GM21576 (cell line): Measurements from ENCODE around the gene NUP43.
"Not testable (repeated sequence)": the region's sequence is repeated elsewhere in the genome, so short reads cannot be mapped to it uniquely, and the experiment has no call there.

Source experiments
- ATAC-seq: cut with Tn5 transposase; IDR thresholded peaks from one replicate; pipeline ENCODE4 v1.9.1; 2021; ENCODE audit warnings: mild to moderate bottlenecking, moderate library complexity; ENCODE audit not compliant: unreplicated experiment

Gene NUP43

DNA sequence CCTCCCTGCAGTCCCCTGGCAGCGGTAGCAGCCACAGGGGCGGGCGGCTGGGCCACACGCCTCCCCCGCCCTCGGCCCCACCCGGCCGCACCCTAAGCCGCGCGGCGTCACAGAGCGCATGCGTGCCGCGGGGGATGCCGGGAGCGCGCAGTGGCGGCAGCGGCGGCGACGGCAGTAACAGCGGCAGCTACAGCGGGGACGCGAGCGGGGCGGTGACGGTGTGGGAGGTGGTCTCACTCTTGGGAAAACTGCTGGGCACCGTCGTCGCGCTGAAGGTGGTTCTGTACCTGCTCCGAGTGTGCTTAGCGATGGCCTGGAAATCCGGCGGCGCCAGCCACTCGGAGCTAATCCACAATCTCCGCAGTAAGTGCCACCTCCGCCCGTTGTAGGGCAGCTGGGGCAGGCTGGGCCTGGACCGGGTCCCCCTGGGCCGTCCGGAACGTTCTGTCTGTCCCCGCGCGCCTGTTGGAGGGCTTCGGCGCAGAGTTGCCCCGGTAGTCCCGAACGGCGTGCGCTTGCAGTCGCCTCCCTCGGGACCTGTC, 3.3 kb upstream of the NUP43 start, which contains the start of gene PCMT1:
TSS of gene PCMT1 (plus strand) at position 148 of the 542 bp plus-strand sequence. CDS start at position 309, 161 bp downstream.
- ATAC-seq = peak; percentile 79

DNA sequence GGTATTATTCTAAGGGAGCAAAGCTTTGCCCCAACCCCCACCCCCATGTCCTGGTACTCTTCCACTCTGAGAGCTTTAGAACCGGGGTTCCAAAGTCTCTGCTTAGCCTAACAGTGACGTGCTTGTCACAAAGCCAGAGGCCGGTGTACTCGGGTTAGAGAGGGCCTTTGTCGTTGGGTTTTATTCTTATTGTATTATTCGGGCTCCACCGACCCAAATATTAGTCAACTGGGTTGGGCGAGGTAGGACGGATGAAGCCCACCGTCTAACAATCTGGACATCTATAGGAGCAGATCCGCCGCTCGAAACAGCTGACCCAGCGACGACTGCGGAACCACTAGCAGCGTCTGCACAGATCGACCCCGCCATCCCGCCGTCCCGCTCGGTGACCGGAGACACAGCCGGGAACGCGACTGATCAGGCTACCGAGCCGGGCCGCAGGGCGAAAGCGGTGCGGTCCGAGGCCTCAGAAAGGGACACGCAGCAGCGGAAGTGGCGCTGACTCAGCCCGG, 2.8 kb upstream of the NUP43 start:
- ATAC-seq = not testable (repeated sequence)

DNA sequence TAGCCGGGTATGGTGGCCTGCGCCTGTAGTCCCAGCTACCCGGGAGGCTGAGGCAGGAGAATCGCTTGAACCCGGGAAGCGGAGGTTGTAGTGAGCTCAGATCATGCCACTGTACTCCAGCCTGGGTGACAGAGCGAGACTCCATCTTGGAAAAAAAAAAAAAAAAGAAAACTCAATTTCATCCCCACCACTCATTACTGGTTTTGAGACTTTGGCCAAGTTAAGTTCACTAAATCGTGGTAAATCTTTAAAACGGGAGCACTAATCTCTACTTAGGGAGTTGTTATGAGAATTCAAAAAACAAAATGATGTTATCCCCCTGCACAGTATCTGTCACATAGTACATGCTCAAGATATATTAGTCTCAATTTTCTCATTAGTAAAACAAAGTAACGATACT, 1.1 kb downstream of the NUP43 start:
- not testable (repeated sequence) for ATAC-seq

DNA sequence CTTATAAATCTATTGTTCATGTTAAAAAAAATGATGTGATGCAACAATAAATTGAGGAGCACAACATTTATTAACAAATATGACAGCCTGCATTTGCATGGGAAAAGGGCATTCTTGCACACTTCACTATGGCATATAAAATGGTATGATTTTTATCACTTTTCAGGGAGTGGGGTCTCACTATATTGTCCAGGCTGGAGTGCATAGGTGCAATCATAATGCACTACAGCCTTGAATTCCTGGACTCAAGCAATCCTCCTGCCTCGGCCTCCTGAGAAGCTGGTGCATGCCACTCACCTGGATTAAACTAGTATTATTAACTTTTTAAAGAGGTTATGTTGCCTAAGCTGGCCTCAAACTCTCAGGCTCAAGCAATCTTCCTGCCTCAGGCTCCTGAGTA, 11.4 kb downstream of the NUP43 start:
- no peak for ATAC-seq

DNA sequence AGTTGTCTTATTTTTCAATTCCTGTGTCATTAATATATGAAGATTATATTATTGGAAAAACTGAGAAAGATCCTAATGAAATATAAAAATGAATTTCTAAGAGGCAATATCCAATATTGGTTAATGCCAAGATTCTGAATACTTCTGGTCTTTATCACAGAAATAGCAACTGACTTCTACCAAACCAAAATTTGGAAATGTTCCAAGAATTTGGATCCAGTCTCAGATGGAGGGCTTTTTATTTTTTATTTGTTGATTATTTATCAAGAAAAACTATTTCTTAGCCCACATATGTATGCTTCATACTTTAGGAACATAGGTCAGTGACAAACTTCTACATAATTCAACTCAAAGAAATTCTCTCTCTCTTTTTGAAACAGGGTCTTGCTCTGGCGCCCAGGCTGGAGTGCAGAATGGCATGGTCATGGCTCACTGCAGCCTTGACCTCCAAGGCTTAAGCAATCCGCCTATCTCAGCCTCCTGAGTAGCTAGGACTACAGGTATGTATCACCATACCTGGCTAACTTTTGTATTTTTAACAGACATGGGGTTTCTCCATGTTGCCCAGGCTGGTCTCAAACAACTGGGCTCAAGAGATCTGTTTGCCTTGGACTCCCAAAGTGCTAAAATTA, 13.1 kb downstream of the NUP43 start:
- no peak for ATAC-seq

DNA sequence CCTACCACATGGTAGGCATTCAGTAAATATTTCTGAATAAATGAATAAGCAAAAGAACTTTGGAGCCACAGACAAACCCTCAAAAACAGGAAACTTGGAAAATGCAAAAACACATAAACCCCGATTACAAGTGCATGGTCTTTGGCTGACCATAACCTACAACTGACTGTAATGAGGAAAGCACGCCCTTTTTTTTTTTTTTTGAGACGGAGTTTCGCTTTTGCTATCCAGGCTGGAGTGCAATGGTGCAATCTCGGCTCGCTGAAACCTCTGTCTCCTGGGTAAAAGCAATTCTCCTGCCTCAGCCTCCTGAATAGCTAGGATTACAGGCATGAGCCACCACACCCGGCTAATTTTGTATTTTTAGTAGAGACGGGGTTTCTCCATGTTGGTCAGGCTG, 16.5 kb downstream of the NUP43 start:
- no peak for ATAC-seq

DNA sequence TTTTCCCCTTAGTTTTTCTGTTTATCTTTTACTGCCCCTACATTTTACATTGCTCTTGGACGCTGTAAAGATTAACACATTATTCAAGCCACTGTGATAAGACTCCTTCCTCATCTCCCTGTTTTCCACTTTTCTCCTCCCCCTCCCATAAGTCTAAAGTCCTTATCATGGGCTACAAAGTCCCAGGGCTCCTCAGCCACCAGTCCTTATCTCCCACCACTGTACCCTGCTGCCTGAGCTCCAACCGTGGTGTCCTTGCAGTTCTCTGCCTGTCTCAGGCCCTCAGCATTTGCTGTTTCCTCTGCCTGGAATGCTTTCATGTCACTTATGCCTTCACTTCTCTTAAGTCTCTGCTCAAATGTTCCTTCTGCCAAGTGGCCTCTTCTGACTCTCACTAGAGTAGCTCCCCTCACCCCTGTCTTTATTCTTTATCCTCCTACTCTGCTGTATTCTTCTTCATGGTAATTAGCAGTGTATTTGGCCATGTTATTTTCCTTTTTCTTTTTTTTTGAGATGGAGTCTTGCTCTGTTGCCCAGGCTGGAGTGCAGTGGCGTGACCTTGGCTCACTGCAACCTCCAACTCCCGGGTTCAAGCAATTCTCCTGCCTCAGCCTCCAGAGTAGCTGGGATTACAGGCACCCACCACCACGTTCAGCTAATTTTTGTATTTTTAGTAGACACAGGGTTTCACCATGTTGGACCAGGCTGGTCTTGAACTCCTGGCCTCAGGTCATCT, 17.7 kb downstream of the NUP43 start:
- ATAC-seq = no peak

DNA sequence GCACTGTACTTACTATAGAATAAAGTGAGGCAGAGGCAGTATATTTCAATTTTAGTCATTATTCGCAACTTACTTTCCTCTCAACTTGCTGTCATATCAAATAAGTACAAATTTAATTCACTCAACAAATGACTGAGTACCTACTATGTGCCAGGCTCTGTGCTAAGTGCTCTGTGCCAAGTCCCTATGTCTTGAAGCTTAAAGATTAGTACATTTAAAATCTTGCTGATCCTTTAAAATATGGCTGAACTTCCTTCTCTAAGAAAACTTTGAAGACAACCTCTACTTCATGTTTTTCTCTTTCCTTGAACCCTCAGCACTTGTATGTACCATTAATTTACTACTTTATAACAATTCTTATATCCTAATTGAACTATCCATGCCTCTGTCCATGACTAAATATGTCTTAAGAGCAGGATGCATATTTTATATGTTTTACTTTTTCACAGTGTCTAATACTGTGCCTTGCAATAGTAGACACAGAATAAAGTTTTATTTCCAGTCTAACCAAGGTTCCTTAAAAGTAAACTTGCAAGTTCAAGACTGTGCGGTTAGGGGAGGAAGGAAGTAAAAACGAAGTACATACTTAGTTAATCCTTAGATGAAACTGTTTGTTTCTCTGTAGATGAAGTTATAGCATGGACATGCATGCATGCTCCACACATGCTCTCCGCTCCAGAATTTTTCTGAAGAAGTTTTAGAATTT, 18.4 kb downstream of the NUP43 start:
- no peak for ATAC-seq

DNA sequence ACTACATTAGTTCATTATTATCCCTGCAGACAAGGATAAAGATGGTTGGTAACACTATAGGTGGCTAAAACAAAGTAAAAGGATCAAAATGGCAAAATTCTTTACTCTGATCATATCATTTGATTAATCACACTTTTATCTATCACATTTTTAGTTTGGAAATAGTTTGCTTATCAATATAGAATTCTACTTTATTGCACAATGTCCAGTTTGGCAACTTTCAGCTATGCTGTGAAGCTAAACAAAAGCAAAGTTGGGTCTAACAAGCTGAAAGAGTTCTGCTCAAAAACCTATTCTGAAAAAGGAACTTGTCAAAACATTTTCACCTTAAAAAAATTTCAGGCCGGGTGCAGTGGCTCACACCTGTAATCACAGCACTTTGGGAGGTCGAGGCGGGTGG, 20.5 kb downstream of the NUP43 start:
- ATAC-seq = no peak

DNA sequence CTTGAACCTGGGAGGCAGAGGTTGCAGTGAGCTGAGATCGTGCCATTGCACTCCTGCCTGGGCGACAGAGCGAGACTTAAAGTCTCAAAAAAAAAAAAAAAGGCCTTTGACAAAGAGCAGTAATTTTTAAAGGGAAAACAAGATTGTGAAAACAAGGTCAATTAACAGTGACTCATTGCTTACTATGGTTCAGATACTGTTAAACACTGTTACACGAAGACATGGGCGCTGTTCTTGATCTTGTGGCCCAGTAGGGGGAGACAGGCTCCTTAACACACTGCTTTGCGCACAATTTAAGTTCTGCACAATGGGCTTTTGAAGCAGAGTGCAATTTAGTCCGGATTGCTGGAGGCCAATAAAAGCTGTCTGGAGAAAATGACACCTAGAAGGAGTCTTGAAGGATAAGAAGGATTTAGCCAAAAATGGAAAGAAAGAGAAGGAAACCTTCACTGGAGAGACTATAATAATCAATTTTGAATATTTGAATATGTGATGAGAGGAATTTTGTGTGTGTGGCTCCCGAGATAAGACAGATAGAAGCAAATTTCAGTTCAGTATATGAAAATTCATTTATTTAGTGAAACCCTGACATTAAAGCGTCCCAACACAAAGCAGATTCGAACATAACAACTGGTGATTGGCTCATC, 22.4 kb downstream of the NUP43 start:
- ATAC-seq = no peak

DNA sequence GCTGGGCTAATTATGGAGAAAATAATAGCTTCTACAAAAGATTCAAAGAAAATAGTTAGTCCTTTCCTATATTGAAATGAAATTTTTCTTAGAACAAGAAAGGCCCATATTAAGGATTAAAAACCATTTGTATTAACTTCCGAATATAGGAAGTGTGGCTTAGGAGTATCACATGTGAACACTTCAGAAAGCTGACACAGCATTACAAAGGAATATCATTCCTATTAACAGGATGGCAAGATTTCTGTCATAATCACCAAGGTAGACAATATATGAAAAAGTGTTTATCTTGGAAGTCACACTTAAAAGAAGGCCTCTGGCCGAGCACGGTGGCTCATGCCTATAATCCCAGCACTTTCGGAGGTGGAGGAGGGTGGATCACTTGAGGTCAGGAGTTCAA, 23.1 kb downstream of the NUP43 start:
- ATAC-seq = no peak

DNA sequence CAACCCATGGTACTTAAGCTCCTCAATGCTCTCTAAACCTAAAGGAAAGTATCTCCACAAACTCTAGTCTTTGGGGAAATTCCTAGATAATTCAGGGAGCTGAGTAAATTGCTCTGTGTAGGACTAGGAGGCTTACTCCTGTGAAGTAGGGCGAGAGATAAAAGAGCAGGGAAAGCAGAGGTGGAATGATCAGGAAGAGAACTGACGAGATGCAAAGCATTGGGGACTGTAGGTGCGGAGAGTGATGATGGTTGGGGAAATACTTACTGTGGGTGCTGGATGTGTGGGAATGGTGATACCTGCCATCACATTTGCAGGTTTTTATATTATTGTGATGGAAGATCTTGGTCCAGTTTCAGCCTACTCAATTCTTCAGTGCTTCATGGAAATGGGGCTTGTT, 26.8 kb downstream of the NUP43 start:
- ATAC-seq = no peak

DNA sequence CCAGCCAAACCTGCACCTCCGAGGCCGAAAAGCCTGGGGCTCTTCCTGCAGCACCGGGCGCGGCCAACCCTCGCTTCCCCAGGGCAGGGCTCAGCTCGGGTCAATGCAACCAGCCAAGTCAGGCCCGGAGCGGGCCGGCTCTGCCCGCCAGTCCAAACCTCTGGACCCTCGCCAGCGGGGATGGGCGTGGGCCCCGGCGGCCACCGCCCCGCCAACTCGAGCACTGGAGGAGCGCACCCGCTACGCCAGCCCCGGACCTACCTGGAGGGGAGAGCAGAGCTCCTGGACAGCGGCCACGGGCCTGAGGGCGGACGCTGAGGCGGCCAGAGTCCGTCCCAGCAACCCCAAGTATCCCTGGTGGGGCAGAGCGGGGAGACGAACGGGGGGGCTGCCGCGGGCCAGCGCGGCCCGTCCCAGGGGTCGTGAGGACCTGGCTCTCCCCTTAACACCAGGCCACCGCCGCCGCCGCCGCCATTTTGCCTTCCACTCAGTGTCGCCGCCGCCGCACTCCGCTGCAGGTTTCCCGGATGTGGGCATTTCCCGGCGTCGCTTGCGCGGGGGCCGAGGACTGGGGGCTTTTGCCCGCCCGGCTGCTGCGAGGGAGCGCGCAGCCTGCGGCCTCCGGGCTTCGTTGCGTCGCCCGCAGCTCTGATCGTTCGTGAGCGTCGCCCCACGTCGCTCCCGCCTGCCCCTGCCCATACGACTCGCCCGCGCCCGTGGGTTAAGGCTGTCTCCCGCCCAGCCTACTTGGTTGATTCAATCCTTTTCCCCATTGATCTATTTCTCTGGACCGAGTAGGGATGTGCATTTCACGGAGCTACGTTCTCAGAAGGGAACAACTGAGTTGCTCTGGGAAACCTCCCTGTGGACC, 28.5 kb downstream of the NUP43 start, which contains the start of gene LATS1:
TSS of gene LATS1 (minus strand) at position 514 of the 871 bp plus-strand sequence. CDS start 15,975 bp downstream, outside the sequence.
- ATAC-seq = peak; percentile 84

DNA sequence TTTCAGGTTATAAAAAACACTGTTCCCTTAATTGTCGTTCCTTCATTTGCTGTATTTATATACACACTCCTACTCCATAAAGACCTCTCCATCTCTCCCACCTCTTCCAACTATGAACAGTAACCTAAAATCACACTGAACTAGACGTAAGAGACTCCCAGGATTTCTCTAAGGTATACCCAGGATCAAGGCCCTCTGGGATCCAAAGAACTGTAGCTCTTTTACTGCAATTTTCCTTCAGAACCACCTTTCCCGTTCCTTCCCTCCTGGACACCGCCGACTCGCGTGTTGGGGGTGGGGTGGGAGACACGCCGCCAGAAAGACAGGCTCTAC, 29.1 kb downstream of the NUP43 start:
- ATAC-seq = no peak

DNA sequence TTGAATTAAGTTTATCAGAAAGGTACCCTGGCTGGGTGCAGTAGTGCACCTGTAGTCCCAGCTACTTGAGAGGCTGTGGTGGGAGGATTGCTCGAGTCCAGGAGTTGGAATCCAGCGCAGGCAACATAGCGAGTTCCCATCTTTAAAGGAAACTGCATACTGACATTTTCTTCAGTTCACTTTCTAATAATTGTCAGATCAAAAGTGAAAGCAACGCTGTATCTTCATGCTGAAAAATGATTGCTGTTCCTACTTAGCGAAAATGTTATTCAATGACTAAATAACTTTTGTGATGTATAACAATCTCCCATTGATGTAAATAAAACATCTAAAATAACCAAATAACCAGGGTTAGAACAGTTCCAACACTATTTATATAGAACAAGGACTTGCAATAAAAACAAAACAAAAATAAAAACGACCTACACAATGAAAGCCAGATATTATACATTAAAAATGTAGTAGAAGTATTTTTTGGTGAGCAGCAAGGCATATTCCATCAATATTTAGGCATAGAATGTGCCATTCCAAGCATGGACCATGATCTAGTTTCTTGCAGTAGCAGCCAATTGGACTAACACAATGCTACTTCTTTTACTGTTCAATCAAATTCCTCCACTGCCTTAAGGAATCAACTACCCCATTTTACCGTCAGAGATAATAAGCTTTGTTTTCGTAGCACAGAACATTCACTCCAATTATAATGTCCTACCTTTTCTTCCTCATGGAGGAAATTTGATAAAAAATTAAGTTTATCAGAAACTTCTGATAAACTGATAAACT, 30.0 kb downstream of the NUP43 start:
- no peak for ATAC-seq

DNA sequence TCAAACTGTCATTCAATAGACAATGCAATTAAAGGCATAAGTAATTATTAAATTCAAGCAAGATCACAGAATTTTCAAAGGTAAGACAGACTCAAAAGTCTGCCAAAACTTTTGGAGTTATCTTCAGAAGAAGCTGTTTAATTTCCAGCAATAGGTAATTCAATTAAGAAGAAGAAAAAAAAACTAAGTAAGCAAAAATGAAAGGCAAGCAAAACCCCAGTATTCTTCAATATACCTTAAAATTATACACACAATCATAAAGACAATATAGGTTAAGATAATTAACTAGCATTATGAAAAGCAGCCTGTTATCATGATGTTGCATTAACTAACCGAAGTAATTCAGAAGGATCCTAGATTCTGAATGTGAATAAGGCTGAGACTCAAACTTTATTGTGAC, 31.9 kb downstream of the NUP43 start:
- ATAC-seq = no peak

DNA sequence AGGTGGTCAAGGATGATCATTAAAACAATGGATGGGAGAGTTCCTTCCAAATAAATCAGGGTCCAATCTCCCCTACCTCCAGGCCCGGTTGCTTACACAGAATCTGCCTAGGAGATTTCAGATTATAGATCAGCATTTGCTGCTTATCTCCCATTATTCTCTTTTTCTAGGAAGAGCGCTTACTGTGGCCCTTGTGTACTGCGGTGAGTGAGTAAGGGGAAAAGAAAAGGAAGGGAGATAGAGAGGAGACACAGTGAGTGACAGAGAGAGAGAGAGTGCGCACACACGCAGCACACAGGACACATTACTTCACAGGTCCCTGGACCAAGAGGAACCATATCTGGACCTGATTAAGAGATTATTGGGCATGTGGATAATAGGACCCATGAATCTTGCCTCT, 34.6 kb downstream of the NUP43 start:
- no peak for ATAC-seq

DNA sequence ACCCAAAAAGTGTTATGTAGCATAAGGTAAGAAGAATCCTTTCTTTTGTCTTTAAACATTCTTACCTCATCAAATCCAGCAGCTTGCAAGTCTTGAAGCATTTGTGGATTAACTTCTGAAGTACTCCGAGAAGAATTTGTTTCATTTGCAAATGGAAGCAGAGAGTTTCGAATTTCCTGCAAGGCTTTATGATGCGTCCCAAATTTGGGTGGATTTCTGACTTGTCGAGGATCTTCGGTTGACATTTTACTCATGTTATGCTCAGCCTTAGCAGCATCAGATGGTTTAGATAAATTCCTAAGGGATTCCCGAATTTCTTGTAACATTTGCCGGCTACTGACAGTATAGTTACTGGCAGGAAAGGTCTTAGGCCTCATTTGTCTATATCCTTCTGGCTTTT, 44.6 kb downstream of the NUP43 start:
- ATAC-seq = no peak

DNA sequence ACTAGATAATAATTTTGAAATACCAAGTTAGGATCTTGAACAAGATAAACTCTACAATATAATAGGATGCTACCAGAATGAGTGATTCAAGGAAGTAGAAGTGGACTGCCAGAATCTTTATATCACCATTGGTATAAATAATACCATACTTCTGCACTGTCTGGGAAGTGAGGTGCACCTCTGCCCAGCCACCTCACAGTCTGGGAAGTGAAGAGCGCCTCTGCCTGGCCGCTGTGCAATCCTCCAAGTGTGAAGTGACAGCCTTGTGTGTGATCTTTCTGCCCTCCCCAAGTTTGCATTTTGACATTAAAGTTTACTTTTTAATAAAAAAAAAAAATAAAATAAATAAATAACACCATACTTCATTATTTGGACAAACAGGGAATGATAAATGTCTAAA, 47.2 kb downstream of the NUP43 start:
- no peak for ATAC-seq
